ENCODE results near the gene RPS27.

DNA sequence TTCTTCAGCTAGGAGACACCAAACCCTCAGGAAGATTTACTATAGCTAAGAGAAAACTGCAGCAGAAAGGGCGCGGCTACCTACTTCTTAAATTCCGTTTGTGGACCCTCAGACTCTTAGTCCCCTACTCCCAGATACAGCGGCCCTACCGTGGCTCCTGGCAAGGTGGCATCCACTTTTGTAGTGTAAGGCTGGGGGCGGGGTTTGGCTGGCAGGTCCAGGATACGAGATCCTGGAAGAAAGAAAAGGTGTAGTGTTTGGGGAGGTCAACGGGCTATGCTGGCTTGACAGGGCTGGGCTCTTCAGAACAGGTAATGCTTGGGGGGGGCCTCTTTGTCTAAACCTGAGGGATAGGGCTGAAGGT, 22.6 kb upstream of the RPS27 start:
- TF ChIP-seq, protein P1, sequence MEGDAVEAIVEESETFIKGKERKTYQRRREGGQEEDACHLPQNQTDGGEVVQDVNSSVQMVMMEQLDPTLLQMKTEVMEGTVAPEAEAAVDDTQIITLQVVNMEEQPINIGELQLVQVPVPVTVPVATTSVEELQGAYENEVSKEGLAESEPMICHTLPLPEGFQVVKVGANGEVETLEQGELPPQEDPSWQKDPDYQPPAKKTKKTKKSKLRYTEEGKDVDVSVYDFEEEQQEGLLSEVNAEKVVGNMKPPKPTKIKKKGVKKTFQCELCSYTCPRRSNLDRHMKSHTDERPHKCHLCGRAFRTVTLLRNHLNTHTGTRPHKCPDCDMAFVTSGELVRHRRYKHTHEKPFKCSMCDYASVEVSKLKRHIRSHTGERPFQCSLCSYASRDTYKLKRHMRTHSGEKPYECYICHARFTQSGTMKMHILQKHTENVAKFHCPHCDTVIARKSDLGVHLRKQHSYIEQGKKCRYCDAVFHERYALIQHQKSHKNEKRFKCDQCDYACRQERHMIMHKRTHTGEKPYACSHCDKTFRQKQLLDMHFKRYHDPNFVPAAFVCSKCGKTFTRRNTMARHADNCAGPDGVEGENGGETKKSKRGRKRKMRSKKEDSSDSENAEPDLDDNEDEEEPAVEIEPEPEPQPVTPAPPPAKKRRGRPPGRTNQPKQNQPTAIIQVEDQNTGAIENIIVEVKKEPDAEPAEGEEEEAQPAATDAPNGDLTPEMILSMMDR (IDR thresholded peaks at IDR 0.05): no peak
- no peak for TF ChIP-seq POLR2A (IDR thresholded peaks at IDR 0.05)

Measured in esophagus squamous epithelium (tissue), 4 donors.